Spleen (tissue), 11 donors: Measurements from ENCODE around the gene TAGLN2. TPM values are rescaled to one million over a fixed set of nuclear protein-coding genes. Genes with fewer than 3 reads are reported as not detected.

Experiments
- DNase-seq: peaks from one replicate; pipeline ENCODE4 v3.0.0-alpha.2; 2020
- H3K27ac ChIP-seq, 8 donors: fragments of 200-600 bp; sonication (generic) in 7 of 8; 1 replicate in 4 of 8; 2 replicates in 4 of 8; pipeline versions ENCODE4 v1.5.0 to v1.8.0; 2016 to 2021; ENCODE audit warnings: inconsistent platforms in 4 of 8, mild to moderate bottlenecking in 4 of 8, moderate library complexity in 1 of 8
- H3K27me3 ChIP-seq, 7 donors: fragments of 200-600 bp; sonication (generic) in 6 of 7; replicated peaks in 1 of 7; 1 replicate in 4 of 7; 2 replicates in 3 of 7; pipeline versions ENCODE4 v1.5.0 to v1.8.0; 2016 to 2021; ENCODE audit warnings: inconsistent platforms in 3 of 7, mild to moderate bottlenecking in 1 of 7
- H3K36me3 ChIP-seq, 6 donors: fragments of 200-600 bp; sonication (generic) in 5 of 6; 1 replicate in 4 of 6; 2 replicates in 2 of 6; pipeline versions ENCODE4 v1.5.0 to v1.8.0; 2016 to 2021; ENCODE audit warnings: inconsistent platforms in 2 of 6
- H3K4me1 ChIP-seq, 6 donors: fragments of 200-600 bp; sonication (generic) in 5 of 6; 1 replicate in 3 of 6; 2 replicates in 3 of 6; pipeline versions ENCODE4 v1.5.0 to v1.8.0; 2016 to 2021; ENCODE audit warnings: inconsistent platforms in 3 of 6
- H3K4me3 ChIP-seq, 8 donors: fragments of 200-600 bp; sonication (generic) in 7 of 8; 1 replicate in 4 of 8; 2 replicates in 4 of 8; pipeline versions ENCODE4 v1.5.0 to v1.8.0; 2016 to 2021; ENCODE audit warnings: inconsistent platforms in 4 of 8, mild to moderate bottlenecking in 4 of 8, moderate library complexity in 2 of 8
- H3K9me3 ChIP-seq, 8 donors: fragments of 200-600 bp; sonication (generic) in 7 of 8; 1 replicate in 4 of 8; 2 replicates in 4 of 8; pipeline versions ENCODE4 v1.5.0 to v1.8.0; 2016 to 2021; ENCODE audit warnings: inconsistent platforms in 4 of 8
- CTCF ChIP-seq, 11 experiments: fragments of 200-600 bp in 7 of 11; fragments of 450-650 bp in 4 of 11; sonication (generic) in 4 of 11; IDR thresholded peaks in 8 of 11; conservative IDR thresholded peaks in 3 of 11; 1 replicate in 7 of 11; 2 replicates in 4 of 11; pipeline versions ENCODE4 v1.4.0 to v1.8.0; 2016 to 2021; ENCODE audit warnings: antibody characterized with exemption in 11 of 11, inconsistent platforms in 4 of 11, mild to moderate bottlenecking in 1 of 11
- POLR2A ChIP-seq, 3 donors: fragments of 450-650 bp; IDR thresholded peaks; one replicate each; pipeline ENCODE4 v1.5.1; 2017; ENCODE audit warnings: antibody characterized with exemption in 3 of 3, mild to moderate bottlenecking in 1 of 3
- POLR2AphosphoS5 ChIP-seq, 3 donors: sonication (generic); formaldehyde crosslinking; IDR thresholded peaks; one replicate each; pipeline ENCODE4 v1.5.1; 2017; ENCODE audit warnings: antibody characterized with exemption in 3 of 3
- WGBS, 5 donors: extraction: QIAGEN DNeasy Blood & Tissue Kit in 3 of 5; methylation state at CpG; one replicate each; pipeline versions ENCODE4 v1.1.5 to v1.1.7; 2013 to 2018; 5-methylcytosine and 5-hydroxymethylcytosine counted together
- intact Hi-C: fragments of 100-400 bp; cut with DNase I; formaldehyde crosslinking; loops from one replicate; pipeline ENCODE4 v1.15.0; 2023; ENCODE audit warnings: low total_unique reads
- polyA plus RNA-seq, 3 donors: library from polyadenylated mRNA; stranded (reverse); fragments of 200-250 nt; gene quantifications; one replicate each; pipeline ENCODE4 v1.2.1, GENCODE V29; 2013
- total RNA-seq, 7 donors: library from RNA; depleted of rRNA in 3 of 7; stranded (reverse); fragments of >200 nt in 3 of 7; fragmentation: NEBNext Ultra II Directional in 4 of 7; extraction: Animal tissue kit (Norgen Biotek cat#: 25700) in 4 of 7; gene quantifications; one replicate each; pipeline versions ENCODE4 v1.1.0 to v1.2.1, GENCODE V29; 2016 to 2021
- donor health status: healthy with polysubstance abuse.
- donor health status: DM: no; HTN: no; CAD: no; lungs with moderate emphysema.
- donor health status: DM: no; HTN: no; CAD: no.
- donor health status: Bipolar disorder and iron deficiency.
- donor health status: healthy.
- donor health status: DM: no; HTN: no; CAD: no.
- donor health status: DM: yes; HTN: yes; CAD: no.

TAGLN2 gene
- total and polyA plus RNA-seq, 10 donors = 341 to 525 (median 411) TPM

- Histone ChIP-seq H3K9me3 (no peaks in the 10 kb centered on the region), H3K27me3 (peaks cover 0 to 12% (median 0%) of the 10 kb centered on the region in 7 donors), H3K36me3 (no peaks in the 10 kb centered on the region), H3K27ac (no peak overlapping the region), H3K4me3 (no peak overlapping the region), H3K4me1 (peaks cover 15 to 45% (median 29%) of the 10 kb centered on the region in 6 donors)
- intact Hi-C loops = loop anchor here (5.0 kb wide), 1 partner anchor 72 kb away; no protein-coding TSS in a partner anchor
- WGBS, 5 donors = 90 to 95% (median 92%) methylated on average over 11 of the region's 11 CpGs
- TF ChIP-seq POLR2A (IDR thresholded peaks at IDR 0.05) (no peak), POLR2AphosphoS5 (IDR thresholded peaks at IDR 0.05) (no peak), CTCF (IDR thresholded peaks at IDR 0.05 in 8 of 11, conservative IDR thresholded peaks at IDR 0.05 in 3 of 11) (no peak)
- no peak for DNase-seq
These were observed 10.0 kb upstream of the TAGLN2 start for GRCh38 chr1:159935305-159935704.

GRCh38 chr1:159934136-159935039 is 9.1 kb upstream of the TAGLN2 start:
- peaks cover 0 to 12% (median 0%) of the 10 kb centered on the region in 7 donors for H3K27me3 ChIP-seq
- H3K9me3 ChIP-seq = no peaks in the 10 kb centered on the region
- H3K4me1 ChIP-seq = peaks cover 15 to 45% (median 31%) of the 10 kb centered on the region in 6 donors
- no peak overlapping the region for H3K4me3 ChIP-seq
- no peaks in the 10 kb centered on the region for H3K36me3 ChIP-seq
- WGBS, 5 donors = 91 to 96% (median 96%) methylated on average over 12 to 14 of the region's 14 CpGs
- intact Hi-C loops = loop anchor here (5.0 kb wide), 1 partner anchor 73 kb away; no protein-coding TSS in a partner anchor
- no peak for DNase-seq
- H3K27ac ChIP-seq = no peak overlapping the region
- TF ChIP-seq POLR2AphosphoS5 (IDR thresholded peaks at IDR 0.05) (no peak), CTCF (IDR thresholded peaks at IDR 0.05 in 8 of 11, conservative IDR thresholded peaks at IDR 0.05 in 3 of 11) (no peak), POLR2A (IDR thresholded peaks at IDR 0.05) (no peak)

GRCh38 chr1:159933347-159933746 is 8.0 kb upstream of the TAGLN2 start:
- 79 to 88% (median 84%) methylated on average over 4 of the region's 4 CpGs for WGBS, 5 donors
- Histone ChIP-seq H3K9me3 (no peaks in the 10 kb centered on the region), H3K27ac (no peak overlapping the region), H3K4me1 (peaks cover 15 to 51% (median 35%) of the 10 kb centered on the region in 6 donors), H3K36me3 (no peaks in the 10 kb centered on the region), H3K27me3 (peaks cover 0 to 12% (median 0%) of the 10 kb centered on the region in 7 donors), H3K4me3 (no peak overlapping the region)
- DNase-seq = no peak
- no peak for TF ChIP-seq POLR2AphosphoS5 (IDR thresholded peaks at IDR 0.05)
- intact Hi-C loops = no loop called here

GRCh38 chr1:159932296-159933285 is 7.3 kb upstream of the TAGLN2 start:
- intact Hi-C loops = no loop called here
- peaks cover 0 to 10% (median 0%) of the 10 kb centered on the region in 7 donors for H3K27me3 ChIP-seq
- H3K36me3 ChIP-seq = no peaks in the 10 kb centered on the region
- H3K4me3 ChIP-seq = no peak overlapping the region
- H3K27ac ChIP-seq = no peak overlapping the region
- no peak for TF ChIP-seq POLR2AphosphoS5 (IDR thresholded peaks at IDR 0.05)
- TF ChIP-seq POLR2A (IDR thresholded peaks at IDR 0.05) = no peak
- no peak for TF ChIP-seq CTCF (IDR thresholded peaks at IDR 0.05 in 8 of 11, conservative IDR thresholded peaks at IDR 0.05 in 3 of 11)
- H3K4me1 ChIP-seq = peaks cover 15 to 48% (median 31%) of the 10 kb centered on the region in 6 donors
- H3K9me3 ChIP-seq = no peaks in the 10 kb centered on the region
- 66 to 81% (median 72%) methylated on average over 15 to 16 of the region's 16 CpGs for WGBS, 5 donors
- peak; percentile 69 for DNase-seq
